ENCODE data around the gene PTPRC. TPM values are rescaled to one million over a fixed set of nuclear protein-coding genes. Genes with fewer than 3 reads are reported as not detected.

PTPRC gene
- polyA plus RNA-seq, 3 donors from 2014 or later, result 1,000 to 1,490 (median 1,080) TPM

- DNase-seq, result no peak
- peaks cover 15 to 68% of the 10 kb centered on the region in 2 donors for H3K4me1 Mint-ChIP-seq
- no peak overlapping the region for H3K4me3 Mint-ChIP-seq
- no peaks in the 10 kb centered on the region for H3K27me3 Mint-ChIP-seq (ENCODE audit: low read depth in 3 of 3)
- no peaks in the 10 kb centered on the region for H3K9me3 Mint-ChIP-seq
- peak overlapping the region in 4 of 6 donors; percentile 49 to 74 (median 70) for H3K27ac Mint-ChIP-seq
- peaks cover 22 to 58% (median 47%) of the 10 kb centered on the region in 3 donors for H3K36me3 Mint-ChIP-seq
Measured at GRCh38 chr1:198714271-198714670, 75.4 kb downstream of the PTPRC start.

- DNase-seq, result no peak
- Mint-ChIP-seq H3K27me3 (ENCODE audit: low read depth in 3 of 3) (no peaks in the 10 kb centered on the region), H3K27ac (peak overlapping the region in 5 of 6 donors; percentile 46 to 85 (median 78)), H3K4me3 (peak overlapping the region in 1 of 5 donors; percentile 30), H3K36me3 (peaks cover 27 to 68% (median 49%) of the 10 kb centered on the region in 3 donors), H3K9me3 (no peaks in the 10 kb centered on the region), H3K4me1 (peaks cover 18 to 64% of the 10 kb centered on the region in 2 donors)
Measured at GRCh38 chr1:198716051-198716450, 77.2 kb downstream of the PTPRC start.

- peaks cover 18 to 56% of the 10 kb centered on the region in 2 donors for H3K4me1 Mint-ChIP-seq
- no peak for DNase-seq
- H3K9me3 Mint-ChIP-seq, result no peaks in the 10 kb centered on the region
- no peak overlapping the region for H3K4me3 Mint-ChIP-seq
- H3K36me3 Mint-ChIP-seq, result peaks cover 27 to 67% (median 49%) of the 10 kb centered on the region in 3 donors
- no peaks in the 10 kb centered on the region for H3K27me3 Mint-ChIP-seq (ENCODE audit: low read depth in 3 of 3)
- peak overlapping the region in 5 of 6 donors; percentile 48 to 70 (median 63) for H3K27ac Mint-ChIP-seq
Measured at GRCh38 chr1:198717510-198717909, 78.7 kb downstream of the PTPRC start.

GRCh38 chr1:198723127-198723526, 84.3 kb downstream of the PTPRC start:
- DNase-seq, result no peak
- H3K36me3 Mint-ChIP-seq, result peaks cover 23 to 56% (median 39%) of the 10 kb centered on the region in 3 donors
- H3K27me3 Mint-ChIP-seq (ENCODE audit: low read depth in 3 of 3), result no peaks in the 10 kb centered on the region
- no peak overlapping the region for H3K4me3 Mint-ChIP-seq
- peaks cover 37 to 56% of the 10 kb centered on the region in 2 donors for H3K4me1 Mint-ChIP-seq
- H3K27ac Mint-ChIP-seq, result peak overlapping the region in 3 of 6 donors; percentile 3 to 46 (median 20)
- no peaks in the 10 kb centered on the region for H3K9me3 Mint-ChIP-seq

- H3K4me3 Mint-ChIP-seq, result peak overlapping the region in 2 of 5 donors; percentile 12 to 53
- H3K4me1 Mint-ChIP-seq, result peaks cover 45 to 75% of the 10 kb centered on the region in 2 donors
- peaks cover 0 to 2% (median 0%) of the 10 kb centered on the region in 3 donors for H3K27me3 Mint-ChIP-seq (ENCODE audit: low read depth in 3 of 3)
- H3K27ac Mint-ChIP-seq, result peak overlapping the region; percentile 76 to 88 (median 80)
- no peaks in the 10 kb centered on the region for H3K9me3 Mint-ChIP-seq
- peaks cover 24 to 54% (median 35%) of the 10 kb centered on the region in 3 donors for H3K36me3 Mint-ChIP-seq
- no peak for DNase-seq
Measured at GRCh38 chr1:198725090-198725489, 86.2 kb downstream of the PTPRC start.

- DNase-seq, result no peak
- peaks cover 24 to 59% (median 43%) of the 10 kb centered on the region in 3 donors for H3K36me3 Mint-ChIP-seq
- H3K9me3 Mint-ChIP-seq, result no peaks in the 10 kb centered on the region
- H3K4me3 Mint-ChIP-seq, result no peak overlapping the region
- H3K4me1 Mint-ChIP-seq, result peaks cover 45 to 78% of the 10 kb centered on the region in 2 donors
- H3K27ac Mint-ChIP-seq, result peak overlapping the region; percentile 45 to 81 (median 74)
- H3K27me3 Mint-ChIP-seq (ENCODE audit: low read depth in 3 of 3), result peaks cover 0 to 2% (median 0%) of the 10 kb centered on the region in 3 donors
Measured at GRCh38 chr1:198726455-198726854, 87.6 kb downstream of the PTPRC start.

GRCh38 chr1:198729195-198729863, 90.5 kb downstream of the PTPRC start:
- Mint-ChIP-seq H3K36me3 (peaks cover 30 to 68% (median 49%) of the 10 kb centered on the region in 3 donors), H3K4me3 (no peak overlapping the region), H3K27me3 (ENCODE audit: low read depth in 3 of 3) (peaks cover 0 to 9% (median 0%) of the 10 kb centered on the region in 3 donors), H3K9me3 (no peaks in the 10 kb centered on the region), H3K27ac (peak overlapping the region; percentile 22 to 85 (median 72)), H3K4me1 (peaks cover 52 to 82% of the 10 kb centered on the region in 2 donors)
- no peak for DNase-seq

- Mint-ChIP-seq H3K36me3 (peaks cover 33 to 63% (median 45%) of the 10 kb centered on the region in 3 donors), H3K4me3 (no peak overlapping the region), H3K9me3 (no peaks in the 10 kb centered on the region), H3K4me1 (peaks cover 44 to 79% of the 10 kb centered on the region in 2 donors), H3K27ac (peak overlapping the region in 5 of 6 donors; percentile 5 to 82 (median 43)), H3K27me3 (ENCODE audit: low read depth in 3 of 3) (peaks cover 0 to 9% (median 0%) of the 10 kb centered on the region in 3 donors)
- no peak for DNase-seq
Measured at GRCh38 chr1:198730952-198731351, 92.1 kb downstream of the PTPRC start.

GRCh38 chr1:198734323-198735008, 95.6 kb downstream of the PTPRC start:
- Mint-ChIP-seq H3K4me1 (peaks cover 56 to 83% of the 10 kb centered on the region in 2 donors), H3K27me3 (ENCODE audit: low read depth in 3 of 3) (peaks cover 0 to 12% (median 3%) of the 10 kb centered on the region in 3 donors), H3K36me3 (peaks cover 51 to 74% (median 65%) of the 10 kb centered on the region in 3 donors), H3K9me3 (no peaks in the 10 kb centered on the region), H3K27ac (peak overlapping the region; percentile 18 to 78 (median 36)), H3K4me3 (no peak overlapping the region)
- DNase-seq, result no peak

- peaks cover 0 to 7% (median 5%) of the 10 kb centered on the region in 3 donors for H3K27me3 Mint-ChIP-seq (ENCODE audit: low read depth in 3 of 3)
- H3K27ac Mint-ChIP-seq, result peak overlapping the region in 4 of 6 donors; percentile 42 to 68 (median 54)
- no peaks in the 10 kb centered on the region for H3K9me3 Mint-ChIP-seq
- no peak overlapping the region for H3K4me3 Mint-ChIP-seq
- peaks cover 31 to 55% (median 46%) of the 10 kb centered on the region in 3 donors for H3K36me3 Mint-ChIP-seq
- no peak for DNase-seq
- H3K4me1 Mint-ChIP-seq, result peaks cover 52 to 66% of the 10 kb centered on the region in 2 donors
Measured at GRCh38 chr1:198741744-198742143, 102.9 kb downstream of the PTPRC start.

GRCh38 chr1:198747127-198747526, 108.3 kb downstream of the PTPRC start:
- no peak overlapping the region for H3K4me3 Mint-ChIP-seq
- no peak for DNase-seq
- peaks cover 26 to 42% (median 39%) of the 10 kb centered on the region in 3 donors for H3K36me3 Mint-ChIP-seq
- H3K4me1 Mint-ChIP-seq, result peaks cover 21 to 37% of the 10 kb centered on the region in 2 donors
- no peak overlapping the region for H3K27ac Mint-ChIP-seq
- no peaks in the 10 kb centered on the region for H3K9me3 Mint-ChIP-seq
- peaks cover 0 to 16% (median 16%) of the 10 kb centered on the region in 3 donors for H3K27me3 Mint-ChIP-seq (ENCODE audit: low read depth in 3 of 3)

- no peak for DNase-seq
- peaks cover 24 to 46% (median 40%) of the 10 kb centered on the region in 3 donors for H3K36me3 Mint-ChIP-seq
- peaks cover 13 to 37% of the 10 kb centered on the region in 2 donors for H3K4me1 Mint-ChIP-seq
- no peak overlapping the region for H3K4me3 Mint-ChIP-seq
- H3K27me3 Mint-ChIP-seq (ENCODE audit: low read depth in 3 of 3), result peaks cover 0 to 19% (median 17%) of the 10 kb centered on the region in 3 donors
- peak overlapping the region in 5 of 6 donors; percentile 2 to 61 (median 20) for H3K27ac Mint-ChIP-seq
- no peaks in the 10 kb centered on the region for H3K9me3 Mint-ChIP-seq
Measured at GRCh38 chr1:198749279-198749678, 110.4 kb downstream of the PTPRC start.

GRCh38 chr1:198750081-198750480, 111.2 kb downstream of the PTPRC start:
- Mint-ChIP-seq H3K36me3 (peaks cover 24 to 52% (median 46%) of the 10 kb centered on the region in 3 donors), H3K27me3 (ENCODE audit: low read depth in 3 of 3) (peaks cover 0 to 21% (median 18%) of the 10 kb centered on the region in 3 donors), H3K27ac (no peak overlapping the region), H3K9me3 (no peaks in the 10 kb centered on the region), H3K4me3 (no peak overlapping the region), H3K4me1 (peaks cover 17 to 45% of the 10 kb centered on the region in 2 donors)
- no peak for DNase-seq

All from immature natural killer cell (primary cell).